ENCODE data around the gene ADH7. TPM values are rescaled to one million over a fixed set of nuclear protein-coding genes. Genes with fewer than 3 reads are reported as not detected.

ADH7 gene
- total RNA-seq = not detected

DNA sequence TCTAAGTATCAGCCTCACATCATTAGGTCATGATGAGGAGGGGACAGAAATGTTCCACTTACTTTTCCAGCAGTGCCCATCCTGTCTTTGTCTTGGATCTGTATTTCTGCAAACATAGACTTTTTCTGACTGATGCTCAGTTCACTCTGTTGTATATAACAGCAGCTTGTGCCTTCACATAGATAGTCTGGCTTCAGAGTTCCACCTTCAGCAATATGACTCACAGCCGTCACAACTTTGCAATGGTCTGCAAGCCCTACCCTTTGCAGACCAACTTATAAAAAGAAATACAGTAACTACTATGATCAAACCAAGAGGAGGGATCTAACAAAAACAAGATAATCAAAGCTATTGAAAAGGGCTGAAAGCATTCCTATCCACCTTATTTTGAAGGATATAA is at the start of gene ADH7:
ADH7 (minus strand) TSS at position 189 of the 400 bp plus-strand sequence; CDS start at position 80, 109 bp downstream.
- Histone ChIP-seq H3K27me3 (no peaks in the 10 kb centered on the region), H3K27ac (no peak within 1 kb of the TSS), H3K36me3 (no peaks in the 10 kb centered on the region), H3K4me1 (no peaks in the 10 kb centered on the region), H3K4me3 (no peak within 1 kb of the TSS), H3K9me3 (no peaks in the 10 kb centered on the region)
- no peak for DNase-seq (ENCODE audit: low spot score)
- no peak for TF ChIP-seq CTCF (IDR thresholded peaks at IDR 0.05)

DNA sequence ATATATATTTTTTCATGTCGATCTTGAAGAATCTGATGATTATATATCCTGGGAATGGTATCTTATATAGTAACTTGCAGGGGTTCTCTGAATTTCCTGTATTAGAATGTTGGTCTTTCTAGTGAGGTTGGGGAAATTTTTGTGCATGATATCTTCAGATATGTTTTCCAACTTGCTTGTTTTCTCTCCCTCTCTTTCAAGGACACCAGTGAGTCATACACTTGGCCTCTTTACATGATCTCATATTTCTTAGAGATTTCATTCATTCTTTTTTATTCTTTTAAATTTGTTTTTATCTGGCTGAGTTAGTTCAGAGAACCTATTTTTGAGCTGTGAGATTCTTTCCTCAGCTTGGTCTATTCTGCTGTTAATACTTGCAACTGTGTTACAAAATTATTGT is 48.5 kb upstream of the ADH7 start:
- TF ChIP-seq CTCF (IDR thresholded peaks at IDR 0.05) = no peak
- H3K4me1 ChIP-seq = no peaks in the 10 kb centered on the region
- no peak overlapping the region for H3K4me3 ChIP-seq
- no peak overlapping the region for H3K27ac ChIP-seq
- no peak for DNase-seq (ENCODE audit: low spot score)
- no peaks in the 10 kb centered on the region for H3K27me3 ChIP-seq
- H3K9me3 ChIP-seq = peaks cover 0 to 26% of the 10 kb centered on the region in 2 donors
- H3K36me3 ChIP-seq = no peaks in the 10 kb centered on the region

DNA sequence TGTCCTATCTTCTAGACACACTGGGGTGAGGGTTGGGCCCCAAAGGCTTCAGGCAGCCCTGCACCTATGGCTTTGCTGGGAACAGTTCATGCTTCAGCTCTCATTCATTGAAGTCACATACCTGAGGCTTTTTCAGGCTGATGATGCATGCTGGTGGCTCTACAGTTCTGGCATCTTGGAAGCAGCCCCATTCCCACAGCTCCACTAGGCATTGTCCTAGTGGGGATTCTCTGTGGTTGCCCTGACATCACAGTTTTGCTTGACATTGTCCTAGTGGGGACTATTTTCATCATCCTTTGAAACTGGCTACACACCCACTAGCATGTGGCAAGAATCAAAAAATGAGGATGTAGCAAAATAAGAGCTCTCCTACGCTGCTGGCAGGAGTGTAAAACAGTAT is 38.0 kb upstream of the ADH7 start:
- Histone ChIP-seq H3K4me1 (no peaks in the 10 kb centered on the region), H3K9me3 (no peaks in the 10 kb centered on the region), H3K27me3 (no peaks in the 10 kb centered on the region), H3K36me3 (no peaks in the 10 kb centered on the region), H3K27ac (no peak overlapping the region), H3K4me3 (no peak overlapping the region)
- no peak for DNase-seq (ENCODE audit: low spot score)
- no peak for TF ChIP-seq CTCF (IDR thresholded peaks at IDR 0.05)

DNA sequence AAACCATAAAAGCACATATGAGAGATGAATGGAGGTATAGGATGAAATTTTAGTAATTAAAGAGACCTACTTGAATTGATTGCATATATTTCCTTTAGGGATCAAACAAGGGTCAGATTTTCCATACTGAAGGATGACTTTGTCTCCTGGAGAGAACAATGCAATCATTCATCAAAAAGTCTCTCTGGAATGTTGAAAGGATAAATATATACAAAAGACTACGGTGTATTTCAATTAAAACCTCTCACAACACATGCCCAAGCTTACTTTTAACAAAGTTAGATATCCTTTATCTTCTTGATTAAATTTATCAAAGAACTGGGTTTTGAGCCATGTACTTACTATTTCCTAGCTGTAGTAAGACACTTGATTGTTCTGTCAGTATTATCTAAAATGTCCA is 36.8 kb upstream of the ADH7 start:
- H3K27me3 ChIP-seq = no peaks in the 10 kb centered on the region
- no peaks in the 10 kb centered on the region for H3K9me3 ChIP-seq
- TF ChIP-seq CTCF (IDR thresholded peaks at IDR 0.05) = no peak
- no peak overlapping the region for H3K27ac ChIP-seq
- no peak overlapping the region for H3K4me3 ChIP-seq
- H3K4me1 ChIP-seq = no peaks in the 10 kb centered on the region
- no peaks in the 10 kb centered on the region for H3K36me3 ChIP-seq
- DNase-seq (ENCODE audit: low spot score) = no peak

DNA sequence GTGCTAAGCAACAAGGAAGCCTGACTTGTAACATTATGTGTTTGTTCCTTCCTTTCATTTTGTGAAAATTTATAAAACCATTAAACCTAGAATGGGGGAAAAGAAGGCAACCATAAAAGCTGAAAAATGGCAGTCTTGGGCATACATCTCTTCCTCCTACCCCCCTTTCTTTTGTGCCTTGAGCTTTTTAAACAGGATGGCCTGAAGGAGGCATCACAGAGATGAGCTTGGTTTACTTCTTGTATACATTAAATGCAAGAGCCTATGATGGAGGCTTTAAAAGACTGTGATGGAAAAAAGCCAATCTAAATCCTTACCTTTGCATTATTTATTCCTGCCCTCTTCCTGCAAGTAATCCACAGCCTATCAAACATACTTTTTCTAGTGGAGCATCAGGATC is 36.2 kb upstream of the ADH7 start:
- Histone ChIP-seq H3K4me3 (no peak overlapping the region), H3K9me3 (no peaks in the 10 kb centered on the region), H3K4me1 (no peaks in the 10 kb centered on the region), H3K27me3 (no peaks in the 10 kb centered on the region), H3K36me3 (no peaks in the 10 kb centered on the region), H3K27ac (no peak overlapping the region)
- DNase-seq (ENCODE audit: low spot score) = no peak
- no peak for TF ChIP-seq CTCF (IDR thresholded peaks at IDR 0.05)

- TF ChIP-seq CTCF (IDR thresholded peaks at IDR 0.05) = no peak
- Histone ChIP-seq H3K27ac (no peak overlapping the region), H3K36me3 (no peaks in the 10 kb centered on the region), H3K4me1 (no peaks in the 10 kb centered on the region), H3K4me3 (no peak overlapping the region), H3K9me3 (no peaks in the 10 kb centered on the region), H3K27me3 (no peaks in the 10 kb centered on the region)
- no peak for DNase-seq (ENCODE audit: low spot score)
These were observed 33.7 kb upstream of the ADH7 start for GRCh38 chr4:99468889-99469288.

Data from right atrium auricular region (tissue), 2 donors.